Activated CD8-positive, alpha-beta memory T cell treated with anti-CD3 and anti-CD28 coated beads, Interleukin-2, amount 10 ng/mL, durations not matched to agents 7 days and 5 days (primary cell): ENCODE data around the gene NHLRC4. TPM values are rescaled to one million over a fixed set of nuclear protein-coding genes. Genes with fewer than 3 reads are reported as not detected.

ENCODE experiments used
- ATAC-seq: fragments of 150-1000 bp; cut with Tn5 transposase; one replicate; pipeline ENCODE4 v1.10.0; 2021; ENCODE audit warnings: moderate library complexity
- CTCF ChIA-PET: fragments of 350-600 bp; sonication (Branson Sonifier 250); formaldehyde crosslinking; loops from one replicate; lab custom pipeline; 2021; ENCODE audit warnings: antibody characterized with exemption; lab: Charles Lee
- DNase-seq: peaks from one replicate; pipeline ENCODE4 v3.0.0-alpha.2; 2020
- H3K27ac Mint-ChIP-seq: one replicate; pipeline ENCODE4 v1.8.0; 2021; ENCODE audit warnings: mild to moderate bottlenecking, mixed read lengths
- H3K27me3 Mint-ChIP-seq: one replicate; pipeline ENCODE4 v1.8.0; 2021; ENCODE audit warnings: mixed read lengths
- H3K36me3 Mint-ChIP-seq: one replicate; pipeline ENCODE4 v1.8.0; 2021; ENCODE audit warnings: mild to moderate bottlenecking, mixed read lengths
- H3K4me1 Mint-ChIP-seq: one replicate; pipeline ENCODE4 v1.8.0; 2021; ENCODE audit warnings: mixed read lengths
- H3K4me3 Mint-ChIP-seq: one replicate; pipeline ENCODE4 v1.8.0; 2021; ENCODE audit warnings: mild to moderate bottlenecking, moderate library complexity, mixed read lengths
- H3K9me3 Mint-ChIP-seq: one replicate; pipeline ENCODE4 v1.8.0; 2022; ENCODE audit warnings: low read depth, mixed read lengths
- total RNA-seq, 2 experiments: library from RNA; stranded (reverse); gene quantifications; one replicate each; pipeline ENCODE4 v1.2.3, GENCODE V29; 2021

NHLRC4 gene
- total RNA-seq, 2 experiments from 2014 or later, result 0.94 to 1.2 TPM

- DNase-seq (no peak), ATAC-seq (no peak)
- H3K9me3 Mint-ChIP-seq, result no peaks in the 10 kb centered on the region
- H3K36me3 Mint-ChIP-seq, result no peaks in the 10 kb centered on the region
- CTCF ChIA-PET, result no interaction called here
- no peak overlapping the region for H3K27ac Mint-ChIP-seq
- no peak overlapping the region for H3K4me3 Mint-ChIP-seq
- no peaks in the 10 kb centered on the region for H3K27me3 Mint-ChIP-seq
- H3K4me1 Mint-ChIP-seq, result peaks cover 16% of the 10 kb centered on the region
Measured at GRCh38 chr16:583470-583814, 16.6 kb downstream of the NHLRC4 start.

DNA sequence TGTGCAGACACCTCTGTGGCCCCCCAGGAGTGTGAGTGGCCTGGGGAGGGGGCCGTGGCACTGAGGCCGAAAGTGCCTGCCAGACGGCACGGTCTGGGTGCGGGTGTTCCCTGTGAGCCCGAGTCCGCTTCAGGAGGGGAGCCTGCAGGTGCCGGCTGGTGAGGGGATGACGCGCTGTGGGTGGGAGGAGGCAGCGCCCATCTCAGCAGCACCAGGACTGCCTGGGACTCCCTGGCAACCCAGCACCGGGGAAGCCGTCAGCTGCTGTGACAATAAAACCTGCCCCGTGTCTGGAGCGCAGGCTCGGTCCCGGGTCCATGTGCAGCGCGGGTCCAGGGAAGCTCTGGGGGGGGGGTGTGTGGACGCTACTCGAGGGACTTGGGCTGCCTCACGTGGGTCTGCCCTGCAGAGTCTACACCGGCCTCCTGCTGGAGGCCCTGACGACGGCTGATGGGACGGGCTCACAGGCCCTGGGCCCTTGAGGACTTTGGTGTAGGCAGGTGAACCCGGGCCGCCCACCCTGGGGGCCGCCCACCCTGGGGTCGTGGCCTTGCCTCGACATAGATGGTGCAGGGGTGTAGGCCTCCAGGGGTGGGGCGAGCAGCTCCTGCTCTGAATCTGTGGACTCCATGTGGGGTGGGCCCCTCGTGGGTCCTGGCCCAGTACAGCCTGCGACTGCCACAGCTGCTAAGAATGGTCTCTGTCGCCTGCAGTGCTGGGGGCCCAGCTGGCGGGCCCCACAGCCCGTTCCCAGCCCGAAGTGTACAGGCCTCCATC is 17.2 kb downstream of the NHLRC4 start:
- Mint-ChIP-seq H3K27me3 (no peaks in the 10 kb centered on the region), H3K9me3 (no peaks in the 10 kb centered on the region), H3K36me3 (no peaks in the 10 kb centered on the region), H3K4me3 (no peak overlapping the region), H3K4me1 (peaks cover 16% of the 10 kb centered on the region), H3K27ac (no peak overlapping the region)
- ATAC-seq (no peak), DNase-seq (no peak)
- CTCF ChIA-PET, result no interaction called here

DNA sequence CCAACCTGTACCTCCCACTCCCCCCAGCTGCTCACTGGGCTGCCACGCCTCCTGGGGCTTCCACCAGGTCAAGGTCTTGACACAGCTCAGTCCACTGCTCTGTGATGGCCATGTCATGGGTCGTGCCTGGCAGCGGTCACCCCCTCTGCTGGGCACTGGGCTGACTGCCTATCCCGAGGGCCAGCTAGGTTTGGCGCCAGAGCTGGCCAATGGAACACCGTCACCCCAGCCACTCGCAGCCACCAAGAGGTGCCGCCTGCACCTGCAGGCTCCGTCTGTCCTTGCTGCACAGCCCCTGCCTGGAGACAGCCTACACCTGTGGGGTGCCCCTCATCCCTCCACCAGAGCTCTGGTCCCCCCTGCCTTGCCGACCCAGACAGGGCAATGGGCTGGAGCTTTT is 18.5 kb downstream of the NHLRC4 start:
- Mint-ChIP-seq H3K36me3 (no peaks in the 10 kb centered on the region), H3K9me3 (no peaks in the 10 kb centered on the region), H3K4me3 (no peak overlapping the region), H3K27ac (no peak overlapping the region), H3K4me1 (peaks cover 14% of the 10 kb centered on the region), H3K27me3 (no peaks in the 10 kb centered on the region)
- ATAC-seq, result no peak
- no peak for DNase-seq
- CTCF ChIA-PET, result no interaction called here

DNA sequence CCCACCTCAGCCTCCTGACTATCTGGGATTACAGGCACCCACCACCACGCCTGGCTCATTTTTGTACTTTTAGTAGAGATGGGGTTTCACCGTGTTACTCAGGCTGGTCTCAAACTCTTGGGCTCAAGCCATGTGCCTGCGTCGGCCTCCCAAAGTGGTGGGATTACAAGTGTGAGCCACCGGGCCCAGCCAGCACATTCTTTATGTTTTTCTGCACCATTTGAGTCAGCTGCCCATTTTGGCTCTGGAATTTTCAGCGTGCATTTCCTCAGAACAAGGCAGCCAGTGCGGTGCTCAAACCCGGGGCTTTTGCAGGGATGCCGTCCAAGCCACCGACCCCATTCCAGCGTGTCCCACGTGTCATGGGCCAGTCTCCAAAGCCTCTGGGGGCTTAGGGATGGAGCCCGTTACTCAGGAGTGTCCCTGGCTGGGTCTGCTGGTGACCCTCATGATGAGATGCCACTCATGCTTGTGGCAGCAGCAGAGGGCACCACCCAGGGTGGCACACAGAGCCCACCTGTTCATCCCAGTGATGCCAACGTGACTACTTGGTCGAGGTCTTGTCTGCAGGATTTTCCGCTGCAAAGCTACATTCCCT is 19.3 kb downstream of the NHLRC4 start:
- Mint-ChIP-seq H3K27ac (no peak overlapping the region), H3K9me3 (no peaks in the 10 kb centered on the region), H3K4me1 (peaks cover 21% of the 10 kb centered on the region), H3K4me3 (no peak overlapping the region), H3K36me3 (no peaks in the 10 kb centered on the region), H3K27me3 (no peaks in the 10 kb centered on the region)
- DNase-seq, result no peak
- CTCF ChIA-PET, result no interaction called here
- no peak for ATAC-seq

DNA sequence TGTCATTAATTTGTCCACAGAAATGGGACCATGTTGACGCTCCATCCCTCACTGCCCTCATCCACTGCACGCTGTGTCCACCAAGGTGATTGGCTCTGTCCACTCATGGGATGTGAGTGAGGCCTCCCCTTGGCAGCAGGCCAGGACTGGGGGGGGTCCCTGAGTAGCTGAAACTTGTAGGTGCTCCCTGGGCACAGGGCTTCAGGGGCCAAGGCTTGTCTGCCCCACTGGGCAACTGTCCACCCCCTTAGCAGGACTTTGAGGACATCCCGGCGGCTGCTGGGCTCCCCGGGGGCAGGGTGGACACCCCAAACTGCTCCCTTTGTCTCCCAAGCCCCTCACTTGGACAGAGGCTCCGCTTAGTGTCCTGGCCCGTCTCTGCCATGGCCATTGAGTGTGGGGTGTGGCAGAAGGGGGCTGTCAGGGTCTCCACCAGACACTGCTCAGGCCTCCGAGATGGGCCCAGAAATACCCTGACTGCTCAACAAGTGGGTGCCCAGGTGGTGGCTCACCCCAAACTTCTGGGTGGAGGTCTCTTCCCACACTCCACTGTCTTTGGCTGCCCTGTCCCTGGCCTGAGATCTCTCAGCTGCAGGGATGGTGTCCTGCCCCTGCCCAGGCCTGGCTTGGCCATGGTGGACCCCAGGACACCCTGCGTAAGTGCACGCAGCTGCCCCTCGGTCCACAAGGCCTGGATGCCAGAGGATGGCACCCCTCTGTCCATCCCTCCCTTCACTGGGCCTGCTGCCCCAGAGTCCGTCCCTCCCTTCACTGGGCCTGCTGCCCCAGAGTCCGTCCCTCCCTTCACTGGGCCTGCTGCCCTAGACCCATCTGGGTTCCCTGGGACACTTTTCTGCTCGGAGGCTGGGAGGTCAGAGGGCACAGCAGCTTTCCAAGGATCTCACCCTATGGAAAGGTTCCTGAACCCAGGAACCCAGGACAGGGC is 20.1 kb downstream of the NHLRC4 start:
- no peaks in the 10 kb centered on the region for H3K36me3 Mint-ChIP-seq
- no peak for ATAC-seq
- H3K4me3 Mint-ChIP-seq, result peak overlapping the region; percentile 85
- no peaks in the 10 kb centered on the region for H3K9me3 Mint-ChIP-seq
- H3K4me1 Mint-ChIP-seq, result peaks cover 23% of the 10 kb centered on the region
- no peaks in the 10 kb centered on the region for H3K27me3 Mint-ChIP-seq
- CTCF ChIA-PET, result interaction anchor here (1.1 to 2.3 kb wide), 3 partner anchors 8 to 13 kb away, joined by 3 to 9 read pairs (median 5); no protein-coding TSS in a partner anchor
- peak overlapping the region; percentile 97 for H3K27ac Mint-ChIP-seq
- DNase-seq, result no peak

GRCh38 chr16:588639-588888 is 21.8 kb downstream of the NHLRC4 start:
- H3K36me3 Mint-ChIP-seq, result no peaks in the 10 kb centered on the region
- DNase-seq, result peak; percentile 78
- CTCF ChIA-PET, result interaction anchor here (1.2 to 2.3 kb wide), 4 partner anchors 10 to 59 kb away, joined by 3 to 9 read pairs (median 4); partner anchors contain the start of gene METTL26
- ATAC-seq, result peak; percentile 11
- peaks cover 25% of the 10 kb centered on the region for H3K4me1 Mint-ChIP-seq
- H3K27me3 Mint-ChIP-seq, result no peaks in the 10 kb centered on the region
- no peaks in the 10 kb centered on the region for H3K9me3 Mint-ChIP-seq
- H3K27ac Mint-ChIP-seq, result peak overlapping the region; percentile 97
- H3K4me3 Mint-ChIP-seq, result peak overlapping the region; percentile 85

GRCh38 chr16:588889-589657 is 22.3 kb downstream of the NHLRC4 start:
- peak overlapping the region; percentile 97 for H3K27ac Mint-ChIP-seq
- ATAC-seq, result peak; percentile 78
- no peaks in the 10 kb centered on the region for H3K27me3 Mint-ChIP-seq
- no peaks in the 10 kb centered on the region for H3K36me3 Mint-ChIP-seq
- CTCF ChIA-PET, result interaction anchor here (1.2 to 2.3 kb wide), 4 partner anchors 10 to 59 kb away, joined by 3 to 9 read pairs (median 4); partner anchors contain the start of gene METTL26
- H3K9me3 Mint-ChIP-seq, result no peaks in the 10 kb centered on the region
- DNase-seq, result peak; percentile 98
- H3K4me3 Mint-ChIP-seq, result peak overlapping the region; percentile 85
- peaks cover 25% of the 10 kb centered on the region for H3K4me1 Mint-ChIP-seq

DNA sequence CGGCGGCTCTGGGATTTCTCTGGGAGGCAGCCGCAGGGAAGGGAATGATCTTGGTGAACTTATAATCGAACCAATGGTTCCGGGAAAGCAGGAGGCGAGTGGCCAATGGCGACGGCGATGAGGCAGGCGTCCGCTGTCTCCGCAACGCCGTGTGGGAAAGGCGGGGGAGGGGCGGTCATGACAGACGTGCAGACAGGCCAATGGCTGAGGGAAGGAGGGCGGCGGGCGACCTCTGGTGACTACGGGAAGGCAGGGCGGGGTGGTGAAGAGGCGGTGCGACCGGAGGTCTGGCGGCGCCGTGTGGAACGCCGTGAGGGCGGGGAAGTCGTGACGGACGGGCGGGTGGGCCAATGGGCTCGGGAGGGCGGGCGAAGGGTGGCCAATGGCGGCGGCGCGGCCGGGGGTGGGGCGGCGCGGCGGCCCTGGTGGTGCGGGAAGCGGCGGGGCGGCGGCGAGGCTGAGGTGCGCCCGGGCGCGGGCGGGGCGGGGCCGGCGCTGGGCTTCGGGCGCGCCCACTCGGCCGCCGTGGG is 22.9 kb downstream of the NHLRC4 start, which contains the start of gene RAB40C:
TSS of gene RAB40C (plus strand) at position 409 of the 530 bp plus-strand sequence. CDS start 226 bp downstream, outside the sequence.
- Mint-ChIP-seq H3K4me1 (peaks cover 25% of the 10 kb centered on the region), H3K9me3 (no peaks in the 10 kb centered on the region), H3K27ac (peak within 1 kb of the TSS; percentile 94), H3K36me3 (no peaks in the 10 kb centered on the region), H3K27me3 (no peaks in the 10 kb centered on the region), H3K4me3 (peak within 1 kb of the TSS; percentile 85)
- ATAC-seq, result peak; percentile 87
- peak; percentile 99 for DNase-seq
- CTCF ChIA-PET, result interaction anchor here (0.9 kb wide), 1 partner anchor 46 kb away, joined by 3 read pairs; the partner anchor contains the start of gene METTL26

DNA sequence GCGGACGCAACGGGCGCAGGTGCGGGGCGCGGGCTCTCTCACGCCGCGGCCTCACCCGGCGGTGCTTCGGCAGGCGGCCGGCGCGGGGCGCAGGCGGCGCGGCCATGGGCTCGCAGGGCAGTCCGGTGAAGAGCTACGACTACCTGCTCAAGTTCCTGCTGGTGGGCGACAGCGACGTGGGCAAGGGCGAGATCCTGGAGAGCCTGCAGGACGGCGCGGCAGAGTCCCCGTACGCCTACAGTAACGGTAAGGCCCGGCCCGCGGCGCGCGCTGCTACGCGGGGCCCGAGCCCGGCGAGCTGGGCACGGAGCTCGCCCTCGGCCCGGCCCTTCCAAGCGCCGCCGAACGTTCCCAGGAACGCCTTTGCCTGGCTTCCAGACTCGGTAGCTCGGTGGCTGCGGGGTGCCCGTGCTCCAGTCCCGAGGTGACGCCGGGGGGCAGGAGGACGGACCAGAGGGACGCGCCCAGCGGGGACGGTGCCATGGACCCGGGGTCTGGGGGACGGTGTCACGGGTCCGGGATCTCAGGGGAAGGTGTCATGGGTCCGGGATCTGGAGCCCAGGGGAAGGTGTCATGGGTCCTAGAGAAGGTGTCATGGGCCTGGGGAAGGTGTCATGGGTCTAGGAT is 23.5 kb downstream of the NHLRC4 start:
- Mint-ChIP-seq H3K9me3 (no peaks in the 10 kb centered on the region), H3K4me3 (peak overlapping the region; percentile 73), H3K27ac (no peak overlapping the region), H3K36me3 (no peaks in the 10 kb centered on the region), H3K4me1 (peaks cover 25% of the 10 kb centered on the region), H3K27me3 (no peaks in the 10 kb centered on the region)
- DNase-seq (peak; percentile 54), ATAC-seq (peak; percentile 0)
- CTCF ChIA-PET, result interaction anchor here (0.9 kb wide), 1 partner anchor 46 kb away, joined by 3 read pairs; the partner anchor contains the start of gene METTL26

GRCh38 chr16:590815-591200 is 24.0 kb downstream of the NHLRC4 start:
- no peaks in the 10 kb centered on the region for H3K27me3 Mint-ChIP-seq

GRCh38 chr16:591231-591630 is 24.4 kb downstream of the NHLRC4 start:
- Mint-ChIP-seq H3K4me1 (peaks cover 27% of the 10 kb centered on the region), H3K27ac (peak overlapping the region; percentile 24)

More at GRCh38 chr16:590815-591200, 24.0 kb downstream of the NHLRC4 start:
- no peaks in the 10 kb centered on the region for H3K9me3 Mint-ChIP-seq
- ATAC-seq (no peak), DNase-seq (no peak)
- H3K36me3 Mint-ChIP-seq, result no peaks in the 10 kb centered on the region
- CTCF ChIA-PET, result interaction anchor here (0.9 kb wide), 1 partner anchor 45 kb away, joined by 3 read pairs; the partner anchor contains the start of gene METTL26
- H3K4me3 Mint-ChIP-seq, result peak overlapping the region; percentile 73
- H3K27ac Mint-ChIP-seq, result peak overlapping the region; percentile 24
- peaks cover 25% of the 10 kb centered on the region for H3K4me1 Mint-ChIP-seq

More at GRCh38 chr16:591231-591630, 24.4 kb downstream of the NHLRC4 start:
- H3K36me3 Mint-ChIP-seq, result no peaks in the 10 kb centered on the region
- peak overlapping the region; percentile 73 for H3K4me3 Mint-ChIP-seq
- no peaks in the 10 kb centered on the region for H3K27me3 Mint-ChIP-seq
- ATAC-seq (no peak), DNase-seq (no peak)
- H3K9me3 Mint-ChIP-seq, result no peaks in the 10 kb centered on the region
- CTCF ChIA-PET, result no interaction called here
